H1 (cell line): ENCODE data around the gene SPEM3. TPM values are rescaled to one million over a fixed set of nuclear protein-coding genes. Genes with fewer than 3 reads are reported as not detected.

Experiments
- CTCF ChIA-PET: fragments of 300-600 bp; sonication (Branson Sonifier 250); formaldehyde crosslinking; loops from one replicate; lab custom pipeline; 2021; ENCODE audit not compliant: partially characterized antibody; lab: Charles Lee
- POLR2A ChIA-PET: fragments of 300-600 bp; sonication (Branson Sonifier 250); formaldehyde crosslinking; loops from one replicate; lab custom pipeline; 2021; ENCODE audit warnings: inconsistent platforms; ENCODE audit not compliant: partially characterized antibody; lab: Charles Lee
- DNase-seq, 2 experiments: peaks; one replicate each; pipeline versions ENCODE4 v3.0.0 to v3.0.0-alpha.2; 2010 to 2022; ENCODE audit warnings: low spot score in 2 of 2, low read depth in 1 of 2, mixed read lengths in 1 of 2
- FAIRE-seq: peaks from 2 replicates; lab custom pipeline; 2011; peaks lifted over from hg19 to GRCh38; lab: Jason Lieb, UNC
- H2AFZ ChIP-seq: 2 replicates; pipeline ENCODE4 v1.8.1; 2012; ENCODE audit warnings: low read length, inconsistent platforms
- H2AK5ac ChIP-seq: 2 replicates; pipeline ENCODE4 v1.6.1; 2013; ENCODE audit warnings: low read depth, low read length
- H2BK120ac ChIP-seq: replicated peaks from 2 replicates; pipeline ENCODE3; 2013; ENCODE audit warnings: low read depth, low read length, inconsistent platforms
- H2BK12ac ChIP-seq: 2 replicates; pipeline ENCODE4 v1.6.1; 2013; ENCODE audit warnings: low read depth, low read length
- H2BK15ac ChIP-seq: 2 replicates; pipeline ENCODE4 v1.6.1; 2013; ENCODE audit warnings: low read length
- H2BK20ac ChIP-seq: 2 replicates; pipeline ENCODE4 v1.6.1; 2013; ENCODE audit warnings: low read length
- H2BK5ac ChIP-seq: 2 replicates; pipeline ENCODE4 v1.6.1; 2013; ENCODE audit warnings: low read depth, low read length
- H3K14ac ChIP-seq: 2 replicates; pipeline ENCODE4 v1.6.1; 2013; ENCODE audit warnings: inconsistent platforms; ENCODE audit not compliant: insufficient read length
- H3K18ac ChIP-seq: 2 replicates; pipeline ENCODE4 v1.6.1; 2013; ENCODE audit warnings: low read length; ENCODE audit errors: extremely low read depth
- H3K23ac ChIP-seq: 2 replicates; pipeline ENCODE4 v1.6.1; 2013; ENCODE audit warnings: inconsistent platforms; ENCODE audit not compliant: insufficient read length
- H3K23me2 ChIP-seq: 2 replicates; pipeline ENCODE4 v1.6.1; 2013; ENCODE audit warnings: low read depth, low read length
- H3K27ac ChIP-seq: 2 replicates; pipeline ENCODE4 v1.6.1; 2011; ENCODE audit warnings: low read depth, low read length, inconsistent platforms
- H3K27me3 ChIP-seq, 4 experiments: replicated peaks in 1 of 4; 1 replicate in 1 of 4; 2 replicates in 3 of 4; pipeline versions ENCODE4 v1.6.1 to v1.8.1; 2011 to 2013; ENCODE audit warnings: low read length in 3 of 4, mild to moderate bottlenecking in 3 of 4, inconsistent platforms in 2 of 4, mixed read lengths in 2 of 4, moderate library complexity in 1 of 4; ENCODE audit not compliant: control insufficient read depth in 3 of 4, insufficient read depth in 3 of 4; ENCODE audit errors: extremely low read depth in 1 of 4
- H3K36me3 ChIP-seq, 4 experiments: 2 replicates each; pipeline versions ENCODE4 v1.6.1 to v1.8.1; 2011 to 2013; ENCODE audit warnings: mild to moderate bottlenecking in 4 of 4, low read length in 3 of 4, moderate library complexity in 2 of 4, control low read depth in 1 of 4, inconsistent platforms in 1 of 4; ENCODE audit not compliant: insufficient read depth in 4 of 4, control insufficient read depth in 2 of 4
- H3K4ac ChIP-seq: replicated peaks from 2 replicates; pipeline ENCODE3; 2013; ENCODE audit warnings: low read length, low read depth, mixed read lengths, inconsistent platforms; ENCODE audit not compliant: insufficient read length
- H3K4me1 ChIP-seq, 4 experiments: replicated peaks in 1 of 4; 1 replicate in 1 of 4; 2 replicates in 3 of 4; pipeline versions ENCODE4 v1.6.1 to v1.8.1; 2011 to 2013; ENCODE audit warnings: low read length in 3 of 4, inconsistent platforms in 2 of 4, mixed read lengths in 1 of 4; ENCODE audit not compliant: insufficient read depth in 4 of 4, control insufficient read depth in 3 of 4
- H3K4me2 ChIP-seq, 2 experiments: 2 replicates each; pipeline versions ENCODE4 v1.6.1 to v1.8.1; 2011 to 2013; ENCODE audit warnings: low read depth in 2 of 2, low read length in 2 of 2, control low read depth in 1 of 2, inconsistent platforms in 1 of 2, mild to moderate bottlenecking in 1 of 2; ENCODE audit not compliant: insufficient read depth in 1 of 2
- H3K4me3 ChIP-seq, 4 experiments: fragments of 200-600, 300-600 bp in 1 of 4; sonication (generic), shearing (Covaris generic), sonication (Bioruptor Twin) in 1 of 4; 2 replicates each; pipeline versions ENCODE4 v1.5.1 to v1.8.1; 2011 to 2016; ENCODE audit warnings: low read length in 4 of 4, low read depth in 3 of 4, control low read depth in 2 of 4, inconsistent platforms in 2 of 4, mild to moderate bottlenecking in 2 of 4, mixed read lengths in 1 of 4, moderate library complexity in 1 of 4; ENCODE audit not compliant: insufficient read depth in 2 of 4; ENCODE audit errors: extremely low read depth in 1 of 4
- H3K56ac ChIP-seq: replicated peaks from 2 replicates; pipeline ENCODE3; 2013; ENCODE audit warnings: low read depth, mild to moderate bottlenecking, mixed read lengths, low read length, inconsistent platforms; ENCODE audit not compliant: insufficient read length
- H3K79me1 ChIP-seq: 2 replicates; pipeline ENCODE4 v1.6.1; 2013; ENCODE audit warnings: low read depth, low read length, control low read depth
- H3K79me2 ChIP-seq, 2 experiments: 2 replicates each; pipeline versions ENCODE4 v1.6.1 to v1.8.1; 2012 to 2013; ENCODE audit warnings: low read length in 2 of 2, mild to moderate bottlenecking in 2 of 2, inconsistent platforms in 1 of 2; ENCODE audit not compliant: insufficient read depth in 2 of 2, control insufficient read depth in 1 of 2
- H3K9ac ChIP-seq, 4 experiments: replicated peaks in 1 of 4; 1 replicate in 1 of 4; 2 replicates in 3 of 4; pipeline versions ENCODE4 v1.6.1 to v1.8.1; 2011 to 2013; ENCODE audit warnings: low read depth in 3 of 4, low read length in 3 of 4, control low read depth in 2 of 4, mild to moderate bottlenecking in 2 of 4, moderate library complexity in 2 of 4, inconsistent platforms in 1 of 4; ENCODE audit errors: extremely low read depth in 1 of 4
- H3K9me3 ChIP-seq, 2 experiments: 2 replicates each; pipeline versions ENCODE4 v1.6.1 to v1.8.1; 2012 to 2013; ENCODE audit warnings: mild to moderate bottlenecking in 2 of 2, moderate library complexity in 2 of 2, control low read depth in 1 of 2, inconsistent platforms in 1 of 2, low read depth in 1 of 2, low read length in 1 of 2, mixed read lengths in 1 of 2; ENCODE audit not compliant: insufficient read depth in 2 of 2
- H4K20me1 ChIP-seq, 2 experiments: replicated peaks in 1 of 2; 2 replicates each; pipeline versions ENCODE3 to v1.8.1; 2011 to 2013; ENCODE audit warnings: inconsistent platforms in 2 of 2, low read length in 2 of 2, mild to moderate bottlenecking in 1 of 2; ENCODE audit not compliant: insufficient read depth in 2 of 2, control insufficient read depth in 1 of 2
- H4K5ac ChIP-seq: 2 replicates; pipeline ENCODE4 v1.6.1; 2013; ENCODE audit warnings: low read length, low read depth, mixed read lengths, inconsistent platforms; ENCODE audit not compliant: insufficient read length
- H4K8ac ChIP-seq: 2 replicates; pipeline ENCODE4 v1.8.0; 2013; ENCODE audit warnings: mild to moderate bottlenecking, moderate library complexity, low read length, inconsistent platforms; ENCODE audit not compliant: insufficient read depth; ENCODE audit errors: extremely low read depth
- H4K91ac ChIP-seq: replicated peaks from 2 replicates; pipeline ENCODE3; 2013; ENCODE audit warnings: low read length, mixed read lengths, inconsistent platforms; ENCODE audit not compliant: insufficient read length
- CHD2 ChIP-seq: IDR thresholded peaks from 2 replicates; pipeline ENCODE4 v1.6.1; 2012; ENCODE audit warnings: low read length, improper control_type of control experiment
- CREB1 ChIP-seq: IDR thresholded peaks from 2 replicates; pipeline ENCODE4 v1.6.1; 2012; ENCODE audit warnings: inconsistent platforms
- CTBP2 ChIP-seq: IDR thresholded peaks from 2 replicates; pipeline ENCODE4 v1.7.0; 2011; ENCODE audit warnings: borderline replicate concordance, mild to moderate bottlenecking, moderate library complexity, mixed read lengths, low read length; ENCODE audit not compliant: insufficient read depth, insufficient read length
- EZH2 ChIP-seq: fragments of 200-600 bp; sonication (generic); IDR thresholded peaks from 2 replicates; pipeline ENCODE4 v1.7.1; 2012; ENCODE audit warnings: low read depth, mild to moderate bottlenecking, moderate library complexity, low read length, inconsistent platforms; ENCODE audit not compliant: severe bottlenecking
- JUN ChIP-seq: IDR thresholded peaks from 2 replicates; pipeline ENCODE4 v1.6.1; 2011; ENCODE audit warnings: low read depth, mild to moderate bottlenecking, improper control_type of control experiment, low read length
- KDM4A ChIP-seq: IDR thresholded peaks from one replicate; pipeline ENCODE4 v1.7.1; 2012; ENCODE audit warnings: low read depth, mild to moderate bottlenecking, moderate library complexity, low read length, inconsistent platforms; ENCODE audit not compliant: severe bottlenecking
- POU5F1 ChIP-seq: IDR thresholded peaks from 2 replicates; pipeline ENCODE4 v1.6.1; 2011; ENCODE audit warnings: low read depth, mild to moderate bottlenecking, low read length, moderate library complexity
- RNF2 ChIP-seq: fragments of 200-900, 300-1000 bp; sonication (generic); IDR thresholded peaks from 2 replicates; pipeline ENCODE4 v1.7.1; 2016; ENCODE audit warnings: borderline replicate concordance, low read depth, mild to moderate bottlenecking, antibody characterized with exemption, low read length; ENCODE audit not compliant: poor library complexity, severe bottlenecking; ENCODE audit errors: missing control alignments
- SRF ChIP-seq: IDR thresholded peaks from 2 replicates; pipeline ENCODE4 v1.6.1; 2011; ENCODE audit warnings: mild to moderate bottlenecking, low read depth, low read length, moderate library complexity
- TAF7 ChIP-seq: optimal IDR thresholded peaks from 2 replicates; pipeline ENCODE3; 2011; ENCODE audit warnings: low read depth, mild to moderate bottlenecking, inconsistent platforms, low read length, moderate library complexity, borderline replicate concordance
- TEAD4 ChIP-seq: IDR thresholded peaks from 2 replicates; pipeline ENCODE4 v1.6.1; 2012; ENCODE audit warnings: low read depth, low read length, inconsistent platforms, mixed read lengths
- ZNF274 ChIP-seq: IDR thresholded peaks from 2 replicates; pipeline ENCODE4 v1.7.0; 2012; ENCODE audit warnings: low read length, borderline replicate concordance; ENCODE audit errors: extremely low read depth
- WGBS, 2 experiments: shearing (Covaris generic) in 1 of 2; methylation state at CpG; one replicate each; pipeline versions ENCODE4 v1.1.6 to v1.1.7; 2013 to 2015; ENCODE audit warnings: low lambda C conversion rate in 2 of 2, mixed read lengths in 2 of 2, inconsistent platforms in 1 of 2, low coverage in 1 of 2, missing lambda C conversion rate in 1 of 2; ENCODE audit not compliant: insufficient replicate concordance in 2 of 2, insufficient coverage in 1 of 2, insufficient read length in 1 of 2; ENCODE audit errors: extremely low coverage in 1 of 2, missing lambda C conversion rate in 1 of 2; 5-methylcytosine and 5-hydroxymethylcytosine counted together
- polyA plus RNA-seq, 7 experiments: library from polyadenylated mRNA; depleted of rRNA in 3 of 7; stranded (reverse) in 5 of 7; unstranded in 2 of 7; fragments of >200 nt in 5 of 7; fragments of 200-250 nt in 2 of 7; gene quantifications; 1 replicate in 5 of 7; 2 replicates in 1 of 7; 4 replicates in 1 of 7; pipeline versions ENCODE4 v1.2.1 to v1.2.3, GENCODE V29; 2011 to 2013; ENCODE audit warnings: missing spikeins in 2 of 7, mixed read lengths in 2 of 7
- total RNA-seq: library from RNA; stranded (reverse); fragmentation: NEBNext Ultra II Directional; extraction: Animal tissue kit (Norgen Biotek cat#: 25700); gene quantifications from 2 replicates; pipeline ENCODE4 v1.2.1, GENCODE V29; 2021
- TF ChIP-seq, protein P1 (sequence below): IDR thresholded peaks from 2 replicates; pipeline ENCODE4 v1.6.1; 2012; ENCODE audit warnings: inconsistent platforms

The SPEM3 gene
- total and polyA plus RNA-seq, 2 of the 8 experiments (the other 6 are each of a cell fraction or from before 2014, with no cell fraction given) = 0.02 TPM; not detected in 1

DNA sequence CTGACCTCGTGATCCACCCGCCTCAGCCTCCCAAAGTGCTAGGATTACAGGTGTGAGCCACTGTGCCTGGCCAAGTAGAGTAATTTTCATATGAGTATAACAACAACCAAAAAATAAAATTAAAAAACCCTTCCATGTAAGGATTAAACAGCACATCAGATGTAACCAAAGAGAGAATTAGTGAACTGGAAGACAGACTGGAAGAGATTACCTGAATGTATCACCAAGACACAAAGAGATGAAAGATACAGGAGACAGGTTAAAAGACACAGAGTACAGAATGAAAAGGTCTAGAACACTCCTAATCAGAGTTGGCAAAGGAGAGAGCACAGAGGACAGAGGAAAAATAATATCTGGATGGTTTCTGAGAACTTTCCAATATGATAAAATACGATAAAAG, 49.5 kb upstream of the SPEM3 start:
- Histone ChIP-seq H4K5ac (no peak overlapping the region), H3K18ac (no peak overlapping the region), H2BK5ac (no peak overlapping the region), H3K23me2 (peaks cover 7% of the 10 kb centered on the region; the same call in 1 of the 2 replicates), H3K23ac (no peak overlapping the region), H3K14ac (no peak overlapping the region), H2BK12ac (no peak overlapping the region), H3K56ac (no peak overlapping the region), H2BK15ac (no peak overlapping the region), H2BK120ac (no peak overlapping the region), H2AFZ (no peak overlapping the region), H3K36me3 (no peaks in the 10 kb centered on the region), H2BK20ac (no peak overlapping the region), H3K27me3 (peaks cover 0 to 39% (median 29%) of the 10 kb centered on the region in 4 experiments; a peak in 6 of 7 replicates), H3K79me2 (no peaks in the 10 kb centered on the region), H4K8ac (no peak overlapping the region), H4K91ac (no peak overlapping the region), H3K4me3 (no peak overlapping the region), H2AK5ac (no peak overlapping the region), H3K4me2 (no peak overlapping the region), H3K27ac (no peak overlapping the region), H4K20me1 (peaks cover 0 to 8% of the 10 kb centered on the region in 2 experiments), H3K4ac (no peak overlapping the region), H3K9ac (no peak overlapping the region), H3K79me1 (peaks cover 3% of the 10 kb centered on the region; the same call in 1 of the 2 replicates), H3K9me3 (peaks cover 0 to 7% of the 10 kb centered on the region in 2 experiments; a peak in 1 of 4 replicates), H3K4me1 (peaks cover 0 to 13% (median 6%) of the 10 kb centered on the region in 4 experiments; a peak in 6 of 7 replicates)
- FAIRE-seq (no peak), DNase-seq (no peak)
- WGBS, 2 experiments = 95% methylated on average over 3 of the region's 3 CpGs; no CpG with 5 or more reads in 1 of the 2 experiments
- ChIA-PET CTCF (no interaction called here), POLR2A (no interaction called here)
- TF ChIP-seq POU5F1 = no peak
- TF ChIP-seq JUN = no peak
- TF ChIP-seq CHD2 = no peak
- TF ChIP-seq ZNF274 = no peak
- TF ChIP-seq CTBP2 = no peak
- no peak for TF ChIP-seq TEAD4
- no peak for TF ChIP-seq SRF
- TF ChIP-seq TAF7 = no peak
- TF ChIP-seq, protein P1, sequence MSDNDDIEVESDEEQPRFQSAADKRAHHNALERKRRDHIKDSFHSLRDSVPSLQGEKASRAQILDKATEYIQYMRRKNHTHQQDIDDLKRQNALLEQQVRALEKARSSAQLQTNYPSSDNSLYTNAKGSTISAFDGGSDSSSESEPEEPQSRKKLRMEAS = no peak
- no peak for TF ChIP-seq KDM4A
- no peak for TF ChIP-seq CREB1
- TF ChIP-seq EZH2 = no peak
- no peak for TF ChIP-seq RNF2
